HCT116 (cell line): ENCODE measurements around the gene EHF. TPM values are rescaled to one million over a fixed set of nuclear protein-coding genes. Genes with fewer than 3 reads are reported as not detected.

Experiments used
- ATAC-seq: fragments of 200-7000 bp; cut with Tn5 transposase; 2 replicates; pipeline ENCODE4 v1.9.1; 2020; ENCODE audit warnings: mild to moderate bottlenecking, moderate library complexity
- BruUV-seq: library from RNA; stranded (reverse); fragments of 400-500 nt; replicated peaks from 2 replicates; lab custom pipeline; 2021; lab: Mats Ljungman, UMichigan
- CTCF ChIA-PET: fragments of 300-600 bp; sonication (Branson Sonifier 250); formaldehyde crosslinking; loops from one replicate; lab custom pipeline; 2021; ENCODE audit warnings: antibody characterized with exemption; lab: Charles Lee
- POLR2A ChIA-PET: fragments of 300-600, 350-600 bp; sonication (Branson Sonifier 250); formaldehyde crosslinking; loops from one replicate; lab custom pipeline; 2021; ENCODE audit warnings: antibody characterized with exemption; lab: Charles Lee
- RAD21 ChIA-PET, 2 experiments: fragments of 300-600 bp; sonication (Branson Sonifier 250); formaldehyde crosslinking; loops; one replicate each; lab custom pipeline; 2023; ENCODE audit warnings: low total read pairs in 2 of 2; ENCODE audit not compliant: uncharacterized antibody in 2 of 2, unreplicated experiment in 2 of 2, low non-redundant PET in 1 of 2; lab: Charles Lee
- DNase-seq: peaks from one replicate; pipeline ENCODE4 v3.0.0-alpha.2; 2010; ENCODE audit warnings: low read depth, low spot score
- H2AFZ ChIP-seq: fragments of 200-600 bp; shearing (Covaris generic), sonication (generic); 2 replicates; pipeline ENCODE4 v1.6.1; 2017; ENCODE audit warnings: low read depth, mixed run types, mixed read lengths, antibody characterized with exemption, low read length; ENCODE audit not compliant: poor library complexity, severe bottlenecking
- H3K27ac ChIP-seq: 2 replicates; pipeline ENCODE4 v1.5.1; 2012; ENCODE audit warnings: low read depth, low read length
- H3K27me3 ChIP-seq: fragments of 200-600 bp; sonication (generic); 2 replicates; pipeline ENCODE4 v1.6.1; 2016; ENCODE audit warnings: mixed run types, low read length, mixed read lengths; ENCODE audit not compliant: insufficient read depth
- H3K36me3 ChIP-seq, 2 experiments: fragments of 200-500 bp in 1 of 2; fragments of 200-600 bp in 1 of 2; sonication (Bioruptor generic) in 1 of 2; sonication (generic) in 1 of 2; 2 replicates each; pipeline versions ENCODE4 v1.5.1 to v1.6.1; 2014 to 2016; ENCODE audit warnings: low read length in 2 of 2, inconsistent platforms in 1 of 2, mixed read lengths in 1 of 2, mixed run types in 1 of 2; ENCODE audit not compliant: insufficient read depth in 2 of 2, control insufficient read depth in 1 of 2
- H3K4me1 ChIP-seq, 2 experiments: fragments of 200-600 bp in 1 of 2; sonication (generic) in 1 of 2; 2 replicates each; pipeline versions ENCODE4 v1.5.1 to v1.6.1; 2012 to 2017; ENCODE audit warnings: low read length in 2 of 2, inconsistent platforms in 1 of 2, mild to moderate bottlenecking in 1 of 2, mixed read lengths in 1 of 2, mixed run types in 1 of 2, moderate library complexity in 1 of 2; ENCODE audit not compliant: insufficient read depth in 2 of 2, control insufficient read depth in 1 of 2
- H3K4me2 ChIP-seq: fragments of 200-600 bp; sonication (generic); 2 replicates; pipeline ENCODE4 v1.6.1; 2017; ENCODE audit warnings: mixed run types, low read length, mixed read lengths
- H3K4me3 ChIP-seq, 2 experiments: fragments of 200-600 bp in 1 of 2; sonication (generic) in 1 of 2; replicated peaks in 1 of 2; 2 replicates each; pipeline ENCODE4 v1.5.1; 2011 to 2016; ENCODE audit warnings: low read length in 2 of 2, control low read depth in 1 of 2, low read depth in 1 of 2, mild to moderate bottlenecking in 1 of 2, mixed read lengths in 1 of 2, mixed run types in 1 of 2
- H3K79me2 ChIP-seq: fragments of 200-600 bp; sonication (generic); 2 replicates; pipeline ENCODE4 v1.6.1; 2017; ENCODE audit warnings: mild to moderate bottlenecking, mixed run types, low read length, moderate library complexity, mixed read lengths; ENCODE audit not compliant: insufficient read depth
- H3K9ac ChIP-seq: fragments of 200-600 bp; sonication (generic); 2 replicates; pipeline ENCODE4 v1.6.1; 2016; ENCODE audit warnings: low read length, mixed read lengths
- H3K9me2 ChIP-seq: fragments of 200-600 bp; sonication (generic), shearing (Covaris generic); 2 replicates; pipeline ENCODE4 v1.6.1; 2017; ENCODE audit warnings: mixed run types, mild to moderate bottlenecking, moderate library complexity; ENCODE audit not compliant: insufficient read depth
- H3K9me3 ChIP-seq, 2 experiments: fragments of 200-500 bp in 1 of 2; fragments of 200-600 bp in 1 of 2; sonication (Bioruptor generic) in 1 of 2; sonication (generic) in 1 of 2; 2 replicates each; pipeline ENCODE4 v1.6.1; 2014 to 2017; ENCODE audit warnings: low read length in 2 of 2, mixed read lengths in 2 of 2, inconsistent platforms in 1 of 2, low read depth in 1 of 2, mild to moderate bottlenecking in 1 of 2, mixed run types in 1 of 2, moderate library complexity in 1 of 2; ENCODE audit not compliant: control insufficient read depth in 1 of 2, insufficient read depth in 1 of 2
- H4K20me1 ChIP-seq: fragments of 200-600 bp; sonication (generic), shearing (Covaris generic); 2 replicates; pipeline ENCODE4 v1.6.1; 2017; ENCODE audit warnings: mixed run types, mild to moderate bottlenecking, moderate library complexity; ENCODE audit not compliant: insufficient read depth
- CBX3 ChIP-seq: IDR thresholded peaks from 2 replicates; pipeline ENCODE4 v1.6.1; 2012; ENCODE audit warnings: low read depth
- CEBPB ChIP-seq: IDR thresholded peaks from 2 replicates; pipeline ENCODE4 v1.6.1; 2012; ENCODE audit warnings: low read depth
- CTCF ChIP-seq, 3 experiments: fragments of 200-600 bp in 1 of 3; sonication (generic) in 1 of 3; IDR thresholded peaks in 2 of 3; conservative IDR thresholded peaks in 1 of 3; 2 replicates each; pipeline ENCODE4 v1.5.1; 2012 to 2017; ENCODE audit warnings: low read depth in 2 of 3, low read length in 2 of 3, antibody characterized with exemption in 1 of 3, borderline replicate concordance in 1 of 3, control low read depth in 1 of 3, mild to moderate bottlenecking in 1 of 3, mixed read lengths in 1 of 3, mixed run types in 1 of 3, moderate library complexity in 1 of 3; ENCODE audit not compliant: insufficient read depth in 1 of 3
- RAD21 ChIP-seq: IDR thresholded peaks from 2 replicates; pipeline ENCODE4 v1.6.1; 2012; ENCODE audit warnings: low read depth, mild to moderate bottlenecking
- SP1 ChIP-seq: IDR thresholded peaks from 2 replicates; pipeline ENCODE4 v1.6.1; 2012; ENCODE audit warnings: low read depth
- intact Hi-C: fragments of 100-400 bp; cut with micrococcal nuclease; formaldehyde crosslinking; loops from 2 replicates; pipeline ENCODE4 v1.10.0; 2022
- total RNA-seq: library from RNA; stranded (reverse); gene quantifications from one replicate; pipeline ENCODE4 v1.2.1, GENCODE V29; 2021; ENCODE audit not compliant: unreplicated experiment
- TF ChIP-seq, protein P1 (sequence below): IDR thresholded peaks from 2 replicates; pipeline ENCODE4 v1.6.1; 2012
- TF ChIP-seq, protein P2 (sequence below): IDR thresholded peaks from 2 replicates; pipeline ENCODE4 v1.6.1; 2011; ENCODE audit warnings: mild to moderate bottlenecking, low read length, moderate library complexity; ENCODE audit not compliant: insufficient replicate concordance; ENCODE audit errors: extremely low read depth

The EHF gene
- total RNA-seq, 1 experiment from 2014 or later: 51.5 TPM

GRCh38 chr11:34585304-34585734 lies 35.6 kb upstream of the EHF start:
- Histone ChIP-seq H3K79me2 (no peaks in the 10 kb centered on the region), H4K20me1 (no peaks in the 10 kb centered on the region), H3K9me3 (no peaks in the 10 kb centered on the region), H3K4me3 (no peak overlapping the region), H3K9me2 (no peaks in the 10 kb centered on the region), H3K36me3 (no peaks in the 10 kb centered on the region)
- ATAC-seq: no peak
- intact Hi-C loops: loop anchor here (5.0 to 10.0 kb wide), 2 partner anchors 211 to 807 kb away; no protein-coding TSS in a partner anchor
- DNase-seq: no peak
- TF ChIP-seq, protein P1, sequence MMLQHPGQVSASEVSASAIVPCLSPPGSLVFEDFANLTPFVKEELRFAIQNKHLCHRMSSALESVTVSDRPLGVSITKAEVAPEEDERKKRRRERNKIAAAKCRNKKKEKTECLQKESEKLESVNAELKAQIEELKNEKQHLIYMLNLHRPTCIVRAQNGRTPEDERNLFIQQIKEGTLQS: no peak
- TF ChIP-seq SP1 (no peak), CEBPB (no peak), CBX3 (no peak), RAD21 (no peak), CTCF (IDR thresholded peaks at IDR 0.05 in 2 of 3, conservative IDR thresholded peaks at IDR 0.05 in 1 of 3; ENCODE audit: borderline replicate concordance in 1 of 3, insufficient read depth in 1 of 3, low read depth in 2 of 3, low read length in 2 of 3) (no peak)
- TF ChIP-seq, protein P2, sequence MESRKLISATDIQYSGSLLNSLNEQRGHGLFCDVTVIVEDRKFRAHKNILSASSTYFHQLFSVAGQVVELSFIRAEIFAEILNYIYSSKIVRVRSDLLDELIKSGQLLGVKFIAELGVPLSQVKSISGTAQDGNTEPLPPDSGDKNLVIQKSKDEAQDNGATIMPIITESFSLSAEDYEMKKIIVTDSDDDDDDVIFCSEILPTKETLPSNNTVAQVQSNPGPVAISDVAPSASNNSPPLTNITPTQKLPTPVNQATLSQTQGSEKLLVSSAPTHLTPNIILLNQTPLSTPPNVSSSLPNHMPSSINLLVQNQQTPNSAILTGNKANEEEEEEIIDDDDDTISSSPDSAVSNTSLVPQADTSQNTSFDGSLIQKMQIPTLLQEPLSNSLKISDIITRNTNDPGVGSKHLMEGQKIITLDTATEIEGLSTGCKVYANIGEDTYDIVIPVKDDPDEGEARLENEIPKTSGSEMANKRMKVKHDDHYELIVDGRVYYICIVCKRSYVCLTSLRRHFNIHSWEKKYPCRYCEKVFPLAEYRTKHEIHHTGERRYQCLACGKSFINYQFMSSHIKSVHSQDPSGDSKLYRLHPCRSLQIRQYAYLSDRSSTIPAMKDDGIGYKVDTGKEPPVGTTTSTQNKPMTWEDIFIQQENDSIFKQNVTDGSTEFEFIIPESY: no peak
- TF ChIP-seq, all 23 proteins: peak for 0
- ChIA-PET RAD21 (interaction anchor here (1.0 to 2.3 kb wide), 4 partner anchors 55 to 306 kb away, joined by 3 to 10 read pairs (median 6); no protein-coding TSS in a partner anchor), POLR2A (interaction anchor here (2.1 kb wide), 1 partner anchor 69 kb away, joined by 9 read pairs; no protein-coding TSS in a partner anchor), CTCF (interaction anchor here (1.0 to 3.0 kb wide), 14 partner anchors 15 to 330 kb away, joined by 3 to 51 read pairs (median 6); partner anchors contain the start of gene ELF5)
- Histone ChIP-seq H3K27ac (no peak overlapping the region), H3K27me3 (no peaks in the 10 kb centered on the region), H3K9ac (0 out of 2 replicates have a peak overlapping the region, but pooled peaks have one; percentile 37), H3K4me2 (0 out of 2 replicates have a peak overlapping the region, but pooled peaks have one; percentile 49), H2AFZ (peak overlapping the region; percentile 92), H3K4me1 (peaks cover 7 to 38% of the 10 kb centered on the region in 2 experiments; a peak in 3 of 4 replicates)
- no TSS peak for BruUV-seq
